Stimulated activated CD4-positive, alpha-beta T cell treated with anti-CD3 and anti-CD28 coated beads, Interleukin-1b, Interleukin-23, amount 100 ng/mL, for 24 hours (primary cell): ENCODE data around the gene INF2.

ENCODE experiments used
- DNase-seq, 4 experiments: peaks; one replicate each; pipeline ENCODE4 v3.0.0-alpha.2; 2020; ENCODE audit warnings: low read depth in 4 of 4, low spot score in 1 of 4

Gene INF2

GRCh38 chr14:104688505-104689108 lies 811 bp upstream of the INF2 start:
- no peak for DNase-seq

GRCh38 chr14:104689881-104690711 lies 678 bp downstream of the INF2 start:
- DNase-seq = no peak

- no peak for DNase-seq
These were observed 1.5 kb downstream of the INF2 start for GRCh38 chr14:104690861-104691455.

DNA sequence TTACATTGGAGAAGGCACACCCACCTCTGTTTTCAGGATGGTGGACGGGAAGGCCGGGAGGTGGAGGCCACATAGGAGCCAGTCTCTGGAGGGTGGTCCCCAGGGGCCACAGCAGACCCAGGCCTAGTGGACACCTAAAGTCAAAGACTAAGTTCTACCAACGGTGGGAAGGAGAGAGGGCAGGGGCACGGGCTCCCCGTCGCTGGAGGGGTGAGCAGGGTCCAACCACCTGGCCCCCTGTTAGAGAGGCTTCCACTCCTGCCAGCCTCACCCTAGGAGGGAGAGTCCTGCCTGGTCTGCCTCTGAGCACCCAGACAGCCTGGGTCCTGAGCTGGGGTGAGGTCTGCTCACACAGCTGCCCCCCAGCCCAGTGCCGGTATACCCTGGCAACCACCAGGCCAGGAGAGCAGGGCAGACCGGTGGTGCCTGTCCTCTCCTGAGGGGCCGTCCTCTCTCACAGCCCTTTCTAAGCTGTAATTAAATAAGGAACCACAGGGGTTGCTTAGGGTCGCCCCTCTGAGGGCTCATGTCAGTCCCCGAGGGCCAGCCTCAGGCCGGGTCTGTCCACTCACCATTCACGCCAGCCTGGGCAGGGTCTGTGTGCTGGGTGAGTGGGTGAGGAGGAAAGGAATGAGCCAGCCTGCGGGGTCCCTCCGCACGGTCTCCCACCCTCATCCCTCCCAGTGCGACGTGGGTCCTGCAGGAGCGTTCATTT lies 2.3 kb downstream of the INF2 start:
- DNase-seq = no peak

DNA sequence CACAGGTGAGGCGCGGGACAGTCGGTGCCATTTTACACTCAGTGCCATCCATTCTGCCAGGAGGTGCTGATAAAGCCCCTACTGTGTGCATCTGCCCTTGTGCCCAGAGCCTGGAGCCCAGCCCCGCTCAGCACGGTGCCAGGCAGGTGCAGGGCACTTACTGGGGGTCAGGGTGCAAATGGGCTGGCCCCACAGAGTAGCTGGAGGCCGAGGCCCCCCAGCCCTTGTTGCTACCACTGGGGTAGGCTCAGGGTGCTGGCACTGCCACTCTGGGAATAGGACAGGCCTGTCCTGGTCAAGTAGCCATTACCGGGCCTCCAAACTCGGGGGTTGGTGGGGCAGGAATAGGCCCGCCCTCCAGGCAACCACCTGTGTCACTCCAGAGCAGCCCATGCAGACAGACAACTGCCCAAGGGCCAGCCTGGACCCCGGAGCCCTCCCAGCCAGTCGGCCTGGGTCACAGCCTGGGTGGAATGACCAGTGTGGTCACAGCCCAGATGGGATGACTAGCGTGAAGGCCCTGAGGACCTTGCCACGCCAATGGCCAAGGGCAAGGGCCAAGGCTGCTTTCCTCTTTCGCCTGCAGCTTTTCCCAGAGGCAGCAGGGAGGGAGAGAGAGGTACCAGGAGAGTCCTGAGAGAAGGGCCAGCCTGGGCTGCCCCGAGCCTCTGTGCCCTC lies 3.0 kb downstream of the INF2 start:
- DNase-seq = no peak

GRCh38 chr14:104692939-104693315 lies 3.5 kb downstream of the INF2 start:
- no peak for DNase-seq

- no peak for DNase-seq
These were observed 4.3 kb downstream of the INF2 start for GRCh38 chr14:104693482-104694431.

GRCh38 chr14:104694475-104694950 lies 5.1 kb downstream of the INF2 start:
- DNase-seq = no peak

GRCh38 chr14:104694991-104695659 lies 5.7 kb downstream of the INF2 start:
- DNase-seq = no peak

DNA sequence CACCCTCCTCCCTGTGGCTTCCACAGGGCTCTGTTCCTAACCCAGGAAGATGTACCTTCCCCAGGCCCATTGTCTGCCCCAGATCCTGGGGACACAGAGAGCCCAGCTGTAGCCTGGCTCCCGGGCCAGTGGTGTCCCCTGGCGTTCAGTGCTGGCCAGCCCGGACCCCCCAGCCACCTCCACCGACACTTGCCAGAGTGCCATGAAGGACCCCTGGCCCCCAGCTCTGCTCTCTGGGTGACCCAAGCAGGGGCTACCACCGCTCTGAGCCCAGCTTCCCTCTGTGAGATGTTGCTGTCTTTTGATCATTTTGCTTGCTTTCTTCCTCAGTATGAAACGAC lies 6.2 kb downstream of the INF2 start:
- DNase-seq = no peak

DNA sequence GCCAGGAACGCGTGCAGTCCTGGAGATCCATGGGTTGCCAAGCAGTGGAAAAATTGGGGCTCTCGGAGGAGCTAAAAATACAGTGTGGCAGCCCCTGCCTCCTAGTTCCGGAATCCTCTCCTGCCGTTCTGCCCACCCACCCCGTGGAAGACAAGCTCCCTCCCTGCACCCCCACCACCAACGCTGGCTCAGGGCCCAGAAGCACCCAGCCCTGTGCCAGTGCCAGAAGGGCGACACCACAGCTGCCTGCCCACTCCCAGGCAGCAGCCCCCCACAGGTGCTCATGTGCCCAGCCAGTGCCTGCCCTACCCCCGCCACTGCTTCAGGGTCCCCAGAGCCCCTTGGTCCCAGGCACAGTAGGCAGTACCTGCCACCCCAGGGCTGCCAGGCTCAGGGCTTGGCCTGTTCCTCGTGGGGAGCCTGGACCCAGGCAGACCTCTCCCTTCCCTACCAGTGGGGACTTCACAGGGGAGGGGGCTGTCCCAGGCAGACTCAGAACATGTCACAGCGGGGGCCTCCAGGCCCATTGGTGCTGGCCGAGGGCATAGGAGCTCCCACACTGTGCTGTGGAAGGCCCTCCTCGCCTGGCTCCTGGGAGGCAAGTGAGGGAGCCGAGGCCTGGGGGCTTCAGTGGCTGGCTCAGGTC lies 7.4 kb downstream of the INF2 start:
- no peak for DNase-seq

GRCh38 chr14:104697317-104697703 lies 7.9 kb downstream of the INF2 start:
- no peak for DNase-seq

DNA sequence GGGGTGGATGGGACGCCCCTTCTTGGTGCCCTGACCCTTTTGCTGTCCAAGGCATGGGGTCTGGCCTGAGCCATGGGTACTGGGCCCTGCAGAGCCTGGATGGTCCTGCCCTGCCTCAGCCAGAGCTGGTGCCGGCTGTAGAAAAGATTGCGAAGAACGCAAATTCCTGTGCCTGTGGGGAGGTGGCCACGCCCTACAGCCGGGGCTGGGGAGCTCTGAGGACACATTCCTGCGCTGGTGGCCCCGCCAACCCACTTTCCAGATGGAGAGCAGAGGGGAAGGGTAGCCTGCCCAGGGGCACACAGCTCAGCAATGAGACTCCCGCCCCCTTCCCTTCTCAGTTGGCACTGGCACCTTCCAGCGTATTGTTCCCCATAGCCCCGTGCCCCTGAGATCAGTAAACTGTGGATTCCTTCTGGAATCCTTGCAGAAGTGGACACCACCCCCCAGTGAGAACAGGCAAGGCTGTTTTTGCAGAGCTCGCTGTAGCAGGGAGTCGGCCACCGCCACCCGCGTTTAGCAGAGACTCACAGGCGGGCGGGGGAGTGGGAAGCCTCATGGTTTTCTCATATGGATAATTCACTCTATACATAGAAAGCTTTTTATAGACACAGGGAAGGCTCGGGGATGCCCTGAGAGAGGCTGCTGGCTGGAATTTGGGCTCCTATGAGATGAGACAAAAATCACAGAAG lies 8.6 kb downstream of the INF2 start:
- no peak for DNase-seq

- DNase-seq = no peak
These were observed 9.4 kb downstream of the INF2 start for GRCh38 chr14:104698688-104699425.

- DNase-seq = no peak
These were observed 10.0 kb downstream of the INF2 start for GRCh38 chr14:104699426-104699748.

GRCh38 chr14:104700225-104700651 lies 10.8 kb downstream of the INF2 start:
- no peak for DNase-seq

GRCh38 chr14:104700747-104701217 lies 11.4 kb downstream of the INF2 start:
- no peak for DNase-seq
